CD4-positive, CD25-positive, alpha-beta regulatory T cell (primary cell): ENCODE data around the gene ZNF275. TPM values are rescaled to one million over a fixed set of nuclear protein-coding genes. Genes with fewer than 3 reads are reported as not detected.

Source experiments
- ATAC-seq, 2 donors: fragments of 150-1000 bp; cut with Tn5 transposase; one replicate each; pipeline ENCODE4 v1.10.0; 2021; ENCODE audit warnings: low read depth in 2 of 2, moderate number of reproducible peaks in 2 of 2, moderate library complexity in 1 of 2
- DNase-seq, 3 donors: peaks; one replicate each; pipeline versions ENCODE4 v3.0.0 to v3.0.0-alpha.2; 2012 to 2022; ENCODE audit warnings: mixed read lengths in 1 of 3
- H3K27ac ChIP-seq: one replicate; pipeline ENCODE4 v1.7.0; 2013; ENCODE audit warnings: mild to moderate bottlenecking, low read length; ENCODE audit not compliant: insufficient read depth, poor library complexity, severe bottlenecking
- H3K27me3 ChIP-seq: one replicate; pipeline ENCODE4 v1.7.0; 2013; ENCODE audit warnings: low read length; ENCODE audit not compliant: control insufficient read depth, insufficient read depth
- H3K36me3 ChIP-seq: one replicate; pipeline ENCODE4 v1.7.0; 2013; ENCODE audit warnings: mild to moderate bottlenecking, low read length, moderate library complexity; ENCODE audit not compliant: control insufficient read depth, insufficient read depth
- H3K4me1 ChIP-seq: 2 replicates; pipeline ENCODE4 v1.7.0; 2013; ENCODE audit warnings: mild to moderate bottlenecking, low read length; ENCODE audit not compliant: insufficient read depth, control insufficient read depth, poor library complexity, severe bottlenecking
- H3K4me3 ChIP-seq: one replicate; pipeline ENCODE4 v1.7.0; 2013; ENCODE audit warnings: low read depth, mild to moderate bottlenecking, low read length, moderate library complexity
- H3K9me3 ChIP-seq, 2 experiments: 1 replicate in 1 of 2; 2 replicates in 1 of 2; pipeline ENCODE4 v1.7.0; 2013; ENCODE audit warnings: low read length in 2 of 2, mild to moderate bottlenecking in 1 of 2, moderate library complexity in 1 of 2; ENCODE audit not compliant: control insufficient read depth in 2 of 2
- H3K27ac Mint-ChIP-seq, 3 donors: one replicate each; pipeline ENCODE4 v1.8.0; 2020 to 2022; ENCODE audit warnings: mild to moderate bottlenecking in 3 of 3, mixed read lengths in 3 of 3, moderate library complexity in 2 of 3
- H3K27me3 Mint-ChIP-seq: one replicate; pipeline ENCODE4 v1.8.0; 2022; ENCODE audit warnings: mild to moderate bottlenecking, mixed read lengths
- H3K36me3 Mint-ChIP-seq: one replicate; pipeline ENCODE4 v1.8.0; 2020; ENCODE audit warnings: mixed read lengths
- H3K4me1 Mint-ChIP-seq, 4 donors: one replicate each; pipeline ENCODE4 v1.8.0; 2020 to 2022; ENCODE audit warnings: mixed read lengths in 4 of 4, mild to moderate bottlenecking in 1 of 4
- H3K4me3 Mint-ChIP-seq, 4 donors: one replicate each; pipeline ENCODE4 v1.8.0; 2020 to 2022; ENCODE audit warnings: mild to moderate bottlenecking in 4 of 4, mixed read lengths in 4 of 4, moderate library complexity in 3 of 4
- H3K9me3 Mint-ChIP-seq, 7 donors: one replicate each; pipeline ENCODE4 v1.8.0; 2020 to 2022; ENCODE audit warnings: mixed read lengths in 7 of 7, mild to moderate bottlenecking in 3 of 7, moderate library complexity in 2 of 7
- polyA plus RNA-seq, 4 donors: library from polyadenylated mRNA; unstranded; fragments of 300-500 nt; fragmentation: Illumina TruSeq; gene quantifications; one replicate each; pipeline ENCODE4 v1.2.3, GENCODE V29; 2021
- total RNA-seq: library from RNA; stranded (reverse); gene quantifications from one replicate; pipeline ENCODE4 v1.2.3, GENCODE V29; 2022

The ZNF275 gene
- total and polyA plus RNA-seq, 5 donors from 2014 or later, result 3.8 to 16.1 (median 8.6) TPM

DNA sequence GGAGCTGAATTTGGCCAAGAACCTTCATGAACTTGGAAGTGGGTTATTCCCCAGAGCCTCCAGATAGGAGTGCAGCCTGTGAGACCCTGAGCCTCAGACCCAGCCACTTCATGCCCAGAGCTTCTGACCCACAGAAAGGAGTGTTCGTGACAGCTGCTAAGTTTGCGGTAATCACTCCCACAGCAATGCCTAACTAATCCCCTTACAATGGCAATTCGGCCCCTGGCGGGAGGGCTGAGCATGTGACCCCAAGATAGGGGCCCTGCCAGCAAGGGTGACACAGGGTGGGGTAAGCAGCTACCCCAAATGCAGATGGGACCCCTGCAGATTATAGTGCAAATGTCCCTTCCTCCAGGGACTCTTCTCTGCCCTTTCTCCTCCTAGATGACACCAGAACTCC, 44.7 kb downstream of the ZNF275 start:
- Histone ChIP-seq H3K36me3 (no peaks in the 10 kb centered on the region), H3K4me3 (no peak overlapping the region), H3K27me3 (no peaks in the 10 kb centered on the region), H3K27ac (no peak overlapping the region), H3K4me1 (no peaks in the 10 kb centered on the region), H3K9me3 (no peaks in the 10 kb centered on the region)
- H3K9me3 Mint-ChIP-seq, result no peaks in the 10 kb centered on the region
- H3K4me1 Mint-ChIP-seq, result peaks cover 0 to 3% (median 0%) of the 10 kb centered on the region in 4 donors
- H3K4me3 Mint-ChIP-seq, result no peak overlapping the region
- ATAC-seq (no peak), DNase-seq (no peak)
- peaks cover 3% of the 10 kb centered on the region for H3K36me3 Mint-ChIP-seq
- peaks cover 5% of the 10 kb centered on the region for H3K27me3 Mint-ChIP-seq
- H3K27ac Mint-ChIP-seq, result no peak overlapping the region

DNA sequence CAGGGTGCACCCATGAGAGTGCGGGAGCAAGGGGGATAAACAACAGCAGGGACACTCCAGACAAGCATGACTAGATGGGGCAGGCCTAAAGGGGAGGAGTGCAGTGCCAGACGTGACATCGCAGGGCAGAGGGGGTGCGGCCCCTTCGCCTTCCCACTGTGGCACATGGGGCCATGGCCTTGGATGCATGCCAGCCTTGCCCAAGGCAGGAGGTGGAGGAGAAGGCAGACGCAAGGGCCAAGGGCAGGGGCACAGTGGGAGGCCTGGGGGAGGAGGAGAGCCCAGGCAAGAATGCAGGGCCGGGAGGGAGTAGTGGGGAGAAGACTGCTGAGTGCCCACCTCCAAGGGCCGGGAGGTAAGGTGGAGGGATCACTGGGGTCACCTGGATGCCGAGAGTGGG, 45.6 kb downstream of the ZNF275 start:
- Histone ChIP-seq H3K4me1 (no peaks in the 10 kb centered on the region), H3K4me3 (no peak overlapping the region), H3K9me3 (no peaks in the 10 kb centered on the region), H3K36me3 (no peaks in the 10 kb centered on the region), H3K27ac (no peak overlapping the region), H3K27me3 (no peaks in the 10 kb centered on the region)
- Mint-ChIP-seq H3K27me3 (peaks cover 5% of the 10 kb centered on the region), H3K4me3 (no peak overlapping the region), H3K4me1 (no peaks in the 10 kb centered on the region), H3K27ac (no peak overlapping the region), H3K36me3 (peaks cover 3% of the 10 kb centered on the region), H3K9me3 (no peaks in the 10 kb centered on the region)
- DNase-seq, result no peak
- ATAC-seq, result no peak

DNA sequence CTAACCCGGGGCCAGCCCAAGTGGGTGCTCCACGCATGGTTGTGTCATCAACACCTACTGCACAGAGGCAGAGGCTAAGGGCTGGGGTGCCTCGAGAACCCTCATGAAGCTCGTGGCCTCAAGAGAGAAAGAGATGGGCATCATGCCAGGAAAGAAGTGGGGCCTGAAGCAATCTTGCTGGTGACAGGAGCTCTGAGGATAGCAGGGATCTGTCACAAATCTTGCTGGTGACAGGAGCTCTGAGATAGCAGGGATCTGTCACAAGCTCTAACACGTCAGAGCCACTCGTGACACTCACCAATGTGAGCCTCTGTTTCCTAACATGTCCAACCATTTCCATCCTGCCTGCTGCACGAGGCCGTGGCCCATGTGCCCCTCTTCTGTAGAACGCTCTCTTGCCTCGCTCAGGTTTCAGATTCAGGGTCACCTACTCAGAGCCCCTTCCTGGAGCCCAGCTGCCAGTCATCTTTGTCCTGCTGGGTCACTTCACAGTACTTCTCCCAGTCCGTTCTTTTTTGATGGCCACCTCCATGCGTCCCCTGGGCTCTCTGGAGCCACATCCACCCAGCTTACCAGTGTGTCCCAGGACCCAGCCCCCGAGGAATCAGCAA, 46.1 kb downstream of the ZNF275 start:
- DNase-seq (no peak), ATAC-seq (no peak)
- Histone ChIP-seq H3K4me1 (no peaks in the 10 kb centered on the region), H3K27me3 (no peaks in the 10 kb centered on the region), H3K4me3 (no peak overlapping the region), H3K36me3 (no peaks in the 10 kb centered on the region), H3K9me3 (no peaks in the 10 kb centered on the region), H3K27ac (no peak overlapping the region)
- H3K36me3 Mint-ChIP-seq, result peaks cover 3% of the 10 kb centered on the region
- no peaks in the 10 kb centered on the region for H3K9me3 Mint-ChIP-seq
- H3K27ac Mint-ChIP-seq, result no peak overlapping the region
- no peak overlapping the region for H3K4me3 Mint-ChIP-seq
- H3K4me1 Mint-ChIP-seq, result no peaks in the 10 kb centered on the region
- peaks cover 5% of the 10 kb centered on the region for H3K27me3 Mint-ChIP-seq

DNA sequence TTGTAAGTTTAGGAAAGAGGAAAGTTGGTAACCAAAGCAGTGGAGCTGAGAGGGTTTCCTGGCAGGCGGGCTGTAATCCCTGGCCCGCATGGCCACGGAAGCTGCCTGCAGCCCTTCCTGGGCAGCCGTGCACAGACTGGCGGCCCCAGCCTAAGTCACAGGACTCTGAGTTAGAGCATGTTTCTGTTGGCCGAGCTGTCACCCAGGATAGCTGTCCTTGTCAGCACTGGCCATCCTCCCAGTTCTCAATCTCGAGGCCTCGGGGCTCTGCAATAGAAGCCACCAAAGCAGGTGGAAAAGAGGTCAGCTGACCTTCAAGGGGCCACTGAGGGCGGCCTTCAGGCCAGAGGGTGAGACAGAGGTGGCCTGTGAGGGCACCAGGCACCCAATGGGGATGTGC, 46.7 kb downstream of the ZNF275 start:
- Mint-ChIP-seq H3K27me3 (peaks cover 5% of the 10 kb centered on the region), H3K4me3 (no peak overlapping the region), H3K27ac (no peak overlapping the region), H3K9me3 (no peaks in the 10 kb centered on the region), H3K36me3 (peaks cover 3% of the 10 kb centered on the region), H3K4me1 (no peaks in the 10 kb centered on the region)
- Histone ChIP-seq H3K27me3 (no peaks in the 10 kb centered on the region), H3K4me1 (no peaks in the 10 kb centered on the region), H3K9me3 (no peaks in the 10 kb centered on the region), H3K4me3 (no peak overlapping the region), H3K27ac (no peak overlapping the region), H3K36me3 (no peaks in the 10 kb centered on the region)
- ATAC-seq (no peak), DNase-seq (no peak)

DNA sequence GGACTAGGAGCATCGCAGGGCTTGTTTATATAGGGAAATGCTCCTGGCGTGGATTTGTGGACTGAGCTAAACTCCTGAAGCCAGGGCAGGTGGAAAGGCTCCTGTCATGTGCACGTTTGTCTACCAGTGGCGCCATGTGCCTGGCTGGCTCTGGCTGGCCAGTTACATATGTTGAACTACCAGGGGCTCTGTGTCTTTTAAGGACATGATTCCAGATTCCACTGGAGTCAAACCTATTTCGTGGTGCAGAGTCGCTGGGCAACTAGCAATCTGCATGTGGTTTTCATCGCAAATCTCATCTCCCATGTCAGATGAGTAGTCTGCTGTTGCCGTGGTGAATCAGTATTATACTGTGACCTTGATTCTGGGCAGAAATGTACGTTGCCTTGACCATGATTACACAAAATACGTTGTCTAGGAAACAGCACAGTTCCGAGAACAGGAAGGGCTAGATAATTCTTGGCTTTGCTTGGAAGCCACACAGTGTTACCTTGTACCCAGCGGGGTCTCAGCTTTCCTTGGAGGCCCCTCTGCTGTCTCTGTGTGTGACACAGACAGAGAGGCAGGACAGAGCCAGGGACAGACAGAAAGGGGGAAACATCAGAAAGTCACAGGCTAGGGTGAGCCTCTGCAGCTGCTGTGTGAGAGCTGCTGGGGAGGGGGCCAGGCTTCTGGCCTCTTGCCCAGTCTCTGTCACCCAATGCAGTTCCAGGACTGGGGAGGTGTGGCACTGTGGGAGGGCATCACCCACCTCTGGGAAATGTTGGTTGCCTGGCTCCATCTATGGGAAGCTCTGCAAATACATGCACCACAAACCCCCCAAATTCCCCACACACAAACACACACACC, 48.0 kb downstream of the ZNF275 start:
- no peaks in the 10 kb centered on the region for H3K36me3 ChIP-seq
- Mint-ChIP-seq H3K27ac (peak overlapping the region in 1 of 3 donors; percentile 76), H3K9me3 (peaks cover 0 to 1% (median 0%) of the 10 kb centered on the region in 7 donors), H3K36me3 (peaks cover 3% of the 10 kb centered on the region), H3K4me1 (no peaks in the 10 kb centered on the region), H3K27me3 (peaks cover under 1% of the 10 kb centered on the region), H3K4me3 (no peak overlapping the region)
- ATAC-seq (peak; percentile 46 to 52), DNase-seq (peak in 2 of 3 donors; percentile 11 to 36)
- H3K27ac ChIP-seq, result no peak overlapping the region
- no peaks in the 10 kb centered on the region for H3K9me3 ChIP-seq
- no peaks in the 10 kb centered on the region for H3K27me3 ChIP-seq
- H3K4me3 ChIP-seq, result no peak overlapping the region
- no peaks in the 10 kb centered on the region for H3K4me1 ChIP-seq

DNA sequence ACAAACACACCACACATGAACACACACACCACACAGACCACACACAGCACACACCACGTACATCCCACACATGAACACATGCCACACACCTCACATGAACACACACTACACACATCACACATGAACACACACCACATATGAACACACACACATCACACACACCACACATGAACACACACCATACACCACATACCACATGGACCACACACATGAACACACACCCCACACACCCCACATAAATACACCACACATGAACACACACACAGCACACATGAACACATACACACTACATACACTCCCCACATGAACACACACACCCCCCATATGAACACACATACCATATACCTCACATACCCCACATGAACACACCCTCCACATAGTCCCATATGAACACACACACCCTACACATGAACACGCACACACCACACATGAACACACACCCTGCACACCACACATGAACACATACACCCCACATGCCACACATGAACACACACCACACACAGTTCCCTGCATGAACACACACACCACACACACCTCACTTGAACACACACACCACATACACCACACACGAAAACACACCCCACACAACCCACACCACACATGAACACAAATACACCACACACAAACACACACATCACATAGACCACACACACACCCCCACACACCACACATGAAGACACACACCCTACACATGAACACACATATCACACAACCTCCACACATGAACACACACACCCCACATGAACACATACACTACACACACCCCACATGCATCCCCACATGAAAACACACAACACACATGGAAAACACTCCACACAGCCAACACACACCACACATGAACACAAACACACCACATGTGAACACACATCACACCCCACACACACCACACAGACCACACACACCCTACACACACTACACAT, 48.9 kb downstream of the ZNF275 start:
- no peak overlapping the region for H3K4me3 Mint-ChIP-seq
- peaks cover 0 to 1% (median 0%) of the 10 kb centered on the region in 7 donors for H3K9me3 Mint-ChIP-seq
- no peak for ATAC-seq

DNA sequence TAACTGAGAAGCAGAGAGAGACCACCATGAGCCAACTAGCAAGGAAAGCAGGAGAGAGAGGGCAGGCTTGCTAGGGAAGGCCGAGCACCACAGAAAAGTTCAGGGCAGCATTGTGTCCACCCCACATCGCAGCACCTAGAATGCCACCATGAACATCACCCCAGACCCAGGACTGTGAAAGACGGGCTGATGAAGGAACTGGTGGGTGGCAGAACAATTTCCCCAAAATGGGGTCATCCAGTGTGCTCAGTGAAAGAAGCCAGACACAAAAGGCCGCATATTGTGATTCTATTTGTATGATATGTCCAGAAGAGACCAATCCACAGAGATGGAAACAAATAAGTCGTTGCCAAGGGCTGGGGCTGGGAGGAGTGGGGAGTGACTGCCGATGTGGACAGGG, 50.4 kb downstream of the ZNF275 start:
- DNase-seq (no peak), ATAC-seq (no peak)
- H3K27ac Mint-ChIP-seq, result no peak overlapping the region
- Histone ChIP-seq H3K9me3 (no peaks in the 10 kb centered on the region), H3K36me3 (no peaks in the 10 kb centered on the region), H3K4me3 (no peak overlapping the region), H3K27me3 (no peaks in the 10 kb centered on the region), H3K4me1 (no peaks in the 10 kb centered on the region), H3K27ac (no peak overlapping the region)
- H3K4me3 Mint-ChIP-seq, result no peak overlapping the region
- no peaks in the 10 kb centered on the region for H3K36me3 Mint-ChIP-seq
- H3K4me1 Mint-ChIP-seq, result no peaks in the 10 kb centered on the region
- peaks cover 0 to 1% (median 0%) of the 10 kb centered on the region in 7 donors for H3K9me3 Mint-ChIP-seq
- no peaks in the 10 kb centered on the region for H3K27me3 Mint-ChIP-seq

More for the DNA sequence above, 48.9 kb downstream of the ZNF275 start:
- no peaks in the 10 kb centered on the region for H3K36me3 ChIP-seq
- no peak overlapping the region for H3K27ac ChIP-seq
- Mint-ChIP-seq H3K4me1 (no peaks in the 10 kb centered on the region), H3K27ac (no peak overlapping the region), H3K27me3 (no peaks in the 10 kb centered on the region), H3K36me3 (no peaks in the 10 kb centered on the region)
- no peaks in the 10 kb centered on the region for H3K4me1 ChIP-seq
- H3K9me3 ChIP-seq, result no peaks in the 10 kb centered on the region
- no peak overlapping the region for H3K4me3 ChIP-seq
- no peaks in the 10 kb centered on the region for H3K27me3 ChIP-seq
- DNase-seq, result no peak
